Epithelial cell of esophagus (primary cell): ENCODE data around the gene RBM15B.
"Not testable (repeated sequence)": the region's sequence is repeated elsewhere in the genome, so short reads cannot be mapped to it uniquely, and the experiment has no call there.

Experiments
- DNase-seq: peaks from one replicate; pipeline ENCODE4 v3.0.0; 2010; ENCODE audit warnings: low read depth
- H3K4me3 ChIP-seq: 2 replicates; pipeline ENCODE4 v1.5.1; 2011; ENCODE audit warnings: mild to moderate bottlenecking, low read length, control low read depth
- TF ChIP-seq, protein P1 (sequence below): IDR thresholded peaks from 2 replicates; pipeline ENCODE4 v1.5.1; 2011; ENCODE audit warnings: low read depth, mild to moderate bottlenecking, low read length, control low read depth, inconsistent platforms; ENCODE audit not compliant: insufficient read depth; ENCODE audit errors: missing control alignments

The RBM15B gene

DNA sequence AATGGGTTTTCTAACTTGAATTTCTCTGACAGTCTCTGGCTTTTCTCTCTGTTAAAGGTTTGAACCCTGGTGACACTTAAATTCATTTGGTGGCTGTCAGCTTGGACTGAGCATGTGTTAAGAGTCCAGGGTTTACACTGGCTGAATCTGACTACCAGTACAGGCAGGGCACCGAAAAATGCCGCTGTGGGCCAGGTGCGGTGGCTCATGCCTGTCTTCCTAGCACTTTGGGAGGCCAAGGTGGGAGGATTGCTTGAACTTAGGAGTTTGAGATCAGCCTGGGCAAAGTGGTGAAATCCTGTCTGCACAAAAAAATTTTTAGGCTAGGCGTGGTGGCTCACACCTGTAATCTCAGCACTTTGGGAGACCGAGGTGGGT lies 4.2 kb upstream of the RBM15B start:
- no peak for DNase-seq
- H3K4me3 ChIP-seq = peak overlapping the region; percentile 81
- TF ChIP-seq, protein P1, sequence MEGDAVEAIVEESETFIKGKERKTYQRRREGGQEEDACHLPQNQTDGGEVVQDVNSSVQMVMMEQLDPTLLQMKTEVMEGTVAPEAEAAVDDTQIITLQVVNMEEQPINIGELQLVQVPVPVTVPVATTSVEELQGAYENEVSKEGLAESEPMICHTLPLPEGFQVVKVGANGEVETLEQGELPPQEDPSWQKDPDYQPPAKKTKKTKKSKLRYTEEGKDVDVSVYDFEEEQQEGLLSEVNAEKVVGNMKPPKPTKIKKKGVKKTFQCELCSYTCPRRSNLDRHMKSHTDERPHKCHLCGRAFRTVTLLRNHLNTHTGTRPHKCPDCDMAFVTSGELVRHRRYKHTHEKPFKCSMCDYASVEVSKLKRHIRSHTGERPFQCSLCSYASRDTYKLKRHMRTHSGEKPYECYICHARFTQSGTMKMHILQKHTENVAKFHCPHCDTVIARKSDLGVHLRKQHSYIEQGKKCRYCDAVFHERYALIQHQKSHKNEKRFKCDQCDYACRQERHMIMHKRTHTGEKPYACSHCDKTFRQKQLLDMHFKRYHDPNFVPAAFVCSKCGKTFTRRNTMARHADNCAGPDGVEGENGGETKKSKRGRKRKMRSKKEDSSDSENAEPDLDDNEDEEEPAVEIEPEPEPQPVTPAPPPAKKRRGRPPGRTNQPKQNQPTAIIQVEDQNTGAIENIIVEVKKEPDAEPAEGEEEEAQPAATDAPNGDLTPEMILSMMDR = no peak

DNA sequence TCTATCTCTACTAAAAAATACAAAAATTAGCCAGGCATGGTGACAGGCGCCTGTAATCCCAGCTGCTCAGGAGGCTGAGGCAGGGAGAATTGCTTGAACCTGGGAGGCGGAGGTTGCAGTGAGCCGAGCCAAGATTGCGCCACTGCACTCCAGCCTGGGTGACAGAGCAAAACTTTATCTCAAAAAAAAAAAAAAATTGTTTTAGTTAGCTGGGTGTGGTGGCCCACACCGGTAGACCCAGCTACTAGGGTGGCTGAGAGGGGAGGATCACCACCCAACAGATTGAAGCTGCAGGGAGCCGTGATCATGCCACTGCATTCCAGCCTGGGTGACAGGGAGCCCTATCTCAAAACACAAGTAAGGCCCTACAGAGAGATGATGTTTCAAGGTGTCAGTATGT lies 3.8 kb upstream of the RBM15B start:
- DNase-seq, H3K4me3 ChIP-seq: not testable (repeated sequence)

DNA sequence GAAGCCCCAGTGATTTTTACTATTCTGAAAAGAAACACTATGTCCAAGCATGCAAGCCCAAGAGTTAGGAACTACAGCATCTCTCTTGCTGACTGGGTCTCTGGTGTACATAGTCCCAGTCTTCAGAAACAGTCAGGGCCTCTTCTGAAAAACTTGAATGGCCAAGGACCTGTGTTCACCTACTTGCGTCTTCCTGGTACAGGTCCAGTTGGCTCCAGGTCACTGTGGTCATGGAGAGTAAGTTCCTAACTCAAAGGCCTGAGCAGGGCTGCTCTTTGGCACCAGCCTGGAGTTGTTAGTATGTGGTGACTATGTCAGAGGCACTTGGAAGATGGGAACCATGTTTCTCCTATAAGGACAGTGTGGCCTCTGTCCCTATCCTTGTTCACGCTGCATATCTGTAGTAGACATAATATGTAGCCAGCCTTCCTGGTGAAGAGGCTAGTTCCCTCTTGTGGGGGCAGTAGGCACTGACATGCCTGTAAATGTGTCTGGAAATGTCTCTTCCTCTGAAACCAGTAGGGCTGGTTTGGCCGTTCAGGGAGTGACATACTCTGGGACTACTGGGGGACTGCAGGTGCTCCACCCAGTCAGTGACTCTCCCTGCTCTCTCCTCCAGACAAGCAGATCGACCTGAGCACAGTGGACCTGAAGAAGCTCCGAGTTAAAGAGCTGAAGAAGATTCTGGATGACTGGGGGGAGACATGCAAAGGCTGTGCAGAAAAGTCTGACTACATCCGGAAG lies 2.6 kb upstream of the RBM15B start:
- TF ChIP-seq, protein P1 = peak; percentile 79
- DNase-seq = peak; percentile 94
- peak overlapping the region; percentile 17 for H3K4me3 ChIP-seq

DNA sequence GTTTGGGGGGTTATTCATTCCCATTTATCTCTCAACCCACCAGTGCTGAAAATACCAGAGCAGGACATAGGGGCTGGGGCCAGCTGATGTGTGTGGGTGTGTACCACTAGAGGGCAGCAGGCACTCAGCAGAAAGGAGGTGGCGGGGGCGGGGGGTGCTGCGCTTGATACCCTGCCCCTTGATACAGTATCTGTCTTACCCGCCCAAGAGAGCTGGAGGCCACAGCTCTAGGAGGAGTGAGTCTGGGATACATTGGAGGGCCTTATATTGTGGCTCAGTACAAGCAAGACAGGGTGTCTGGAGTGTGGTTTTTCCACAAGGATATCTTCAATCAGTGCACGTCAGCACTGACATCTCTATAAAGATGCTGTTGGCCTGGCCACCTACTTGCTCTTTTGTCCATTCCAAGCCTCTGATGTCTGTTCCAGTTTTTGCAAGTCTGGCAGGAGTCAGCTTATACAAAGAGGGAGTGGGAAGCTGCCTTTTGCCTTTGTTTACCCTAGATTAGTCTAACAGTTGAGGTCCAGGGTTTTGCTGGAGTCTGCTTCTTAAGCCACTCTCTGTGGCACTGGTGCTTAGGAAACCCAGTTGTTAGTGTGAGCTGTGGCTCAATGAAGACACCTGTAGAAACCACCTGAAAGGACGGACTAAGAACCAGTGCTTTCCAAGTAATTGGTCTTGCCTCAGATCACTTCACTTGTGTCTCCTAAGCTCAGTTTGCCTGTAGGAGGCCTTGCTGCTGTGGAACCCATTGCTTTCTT lies 1.5 kb upstream of the RBM15B start:
- TF ChIP-seq, protein P1 = peak; percentile 74
- peak; percentile 61 for DNase-seq
- H3K4me3 ChIP-seq = no peak overlapping the region

DNA sequence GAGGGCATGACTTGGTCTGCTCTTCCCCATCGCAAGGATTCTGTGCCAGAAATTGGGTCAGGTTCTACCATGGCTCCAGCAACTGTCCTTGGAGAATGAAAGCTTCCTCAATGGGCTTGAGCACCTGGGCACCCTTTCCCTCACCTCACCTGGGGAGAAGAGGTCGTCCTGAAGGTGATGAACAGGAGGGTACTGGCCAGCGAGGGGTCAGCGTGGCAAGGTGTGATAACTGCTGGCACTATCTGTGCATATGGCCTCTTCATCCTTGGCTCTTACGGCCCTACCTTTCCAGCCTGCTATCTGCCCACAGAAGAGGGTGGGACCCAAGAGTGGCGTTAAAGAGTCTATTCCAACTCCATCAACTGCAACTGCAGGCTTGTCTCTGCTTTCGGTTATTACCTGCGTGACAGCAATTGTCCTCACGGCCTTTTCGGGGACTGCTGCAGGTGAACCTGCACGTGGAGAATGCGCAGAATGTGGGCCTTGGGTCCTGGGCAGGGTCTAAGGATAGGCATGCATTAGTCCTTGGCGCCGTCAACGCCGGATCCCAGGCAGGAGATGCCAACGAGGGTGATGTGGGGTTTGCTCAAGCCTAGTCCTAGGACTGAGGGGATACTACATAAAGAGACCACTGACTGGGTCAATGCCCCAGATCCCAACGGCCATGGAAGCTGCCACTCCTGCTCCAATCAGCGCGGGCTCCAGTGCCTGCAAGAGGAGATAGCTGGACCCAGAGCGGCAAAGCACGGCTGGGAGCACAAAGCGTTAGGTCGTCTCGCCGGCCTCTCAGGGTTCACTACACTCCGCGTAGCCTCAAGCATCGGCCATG lies 625 bp upstream of the RBM15B start:
- H3K4me3 ChIP-seq = peak overlapping the region; percentile 41
- no peak for DNase-seq
- TF ChIP-seq, protein P1 = no peak

DNA sequence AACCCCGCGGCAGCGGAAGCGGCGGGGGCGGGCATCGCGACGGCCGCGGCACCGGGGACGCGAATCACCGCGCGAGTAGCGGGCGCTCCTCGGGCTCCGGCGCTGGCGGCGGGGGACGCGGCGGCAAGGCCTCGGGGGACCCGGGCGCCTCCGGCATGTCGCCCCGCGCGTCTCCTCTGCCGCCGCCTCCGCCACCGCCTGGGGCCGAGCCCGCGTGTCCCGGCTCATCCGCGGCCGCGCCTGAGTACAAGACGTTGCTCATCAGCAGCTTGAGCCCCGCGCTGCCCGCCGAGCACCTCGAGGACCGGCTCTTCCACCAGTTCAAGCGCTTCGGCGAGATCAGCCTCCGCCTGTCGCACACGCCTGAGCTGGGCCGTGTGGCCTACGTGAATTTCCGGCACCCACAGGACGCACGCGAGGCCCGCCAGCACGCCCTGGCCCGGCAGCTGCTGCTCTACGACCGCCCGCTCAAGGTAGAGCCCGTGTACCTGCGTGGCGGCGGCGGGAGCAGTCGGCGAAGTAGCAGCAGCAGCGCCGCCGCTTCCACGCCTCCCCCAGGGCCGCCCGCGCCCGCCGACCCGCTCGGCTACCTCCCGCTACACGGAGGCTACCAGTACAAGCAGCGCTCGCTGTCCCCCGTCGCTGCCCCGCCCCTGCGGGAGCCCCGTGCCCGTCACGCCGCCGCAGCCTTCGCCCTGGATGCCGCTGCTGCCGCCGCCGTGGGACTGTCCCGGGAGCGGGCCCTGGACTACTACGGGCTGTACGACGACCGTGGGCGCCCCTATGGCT lies 675 bp downstream of the RBM15B start:
- H3K4me3 ChIP-seq = peak overlapping the region; percentile 60
- DNase-seq = peak; percentile 48
- TF ChIP-seq, protein P1 = no peak
